Measurements from ENCODE around the gene LRRC74A. TPM values are rescaled to one million over a fixed set of nuclear protein-coding genes. Genes with fewer than 3 reads are reported as not detected.
A peak's percentile ranks its signal among the peaks of the same experiment; 100 is the strongest.

Gene LRRC74A
- total RNA-seq, 2 experiments from 2014 or later, result not detected

DNA sequence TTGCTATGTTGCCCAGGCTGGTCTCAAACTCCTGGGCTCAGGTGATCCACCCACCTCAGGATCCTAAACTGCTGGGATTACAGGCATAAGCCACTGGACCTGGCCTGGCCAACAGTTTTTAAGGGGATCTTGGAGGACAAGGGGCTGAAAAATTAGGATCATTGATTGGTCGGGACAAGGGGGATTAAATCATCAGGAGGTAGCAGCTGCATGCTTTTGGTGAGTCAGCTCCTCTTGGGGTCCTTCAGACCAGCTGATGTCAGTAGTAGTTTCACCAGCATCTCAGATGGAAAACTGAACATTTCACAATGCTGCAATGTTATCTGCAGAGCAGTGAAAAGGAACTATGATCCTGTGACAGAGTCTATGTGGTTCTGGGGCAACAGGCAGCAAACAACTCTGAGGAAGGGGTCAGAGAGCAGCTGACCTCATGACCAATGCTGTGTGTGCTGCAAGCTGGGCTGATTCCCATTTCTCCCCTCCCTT lies 6.3 kb downstream of the LRRC74A start:
- CTCF ChIA-PET, result interaction anchor here (0.5 kb wide), 1 partner anchor 43 kb away, joined by 4 read pairs; no protein-coding TSS in a partner anchor
- intact Hi-C loops (cut with micrococcal nuclease), result no loop called here

GRCh38 chr14:76833011-76833410 lies 6.8 kb downstream of the LRRC74A start:
- no peaks in the 10 kb centered on the region for H3K4me1 Mint-ChIP-seq (ENCODE audit: low read depth)
- no peaks in the 10 kb centered on the region for H3K9me3 Mint-ChIP-seq
- no peak overlapping the region for H3K4me3 Mint-ChIP-seq
- no peaks in the 10 kb centered on the region for H3K27me3 Mint-ChIP-seq (ENCODE audit: low read depth)
- CTCF ChIA-PET, result interaction anchor here (0.5 kb wide), 1 partner anchor 44 kb away, joined by 4 read pairs; no protein-coding TSS in a partner anchor
- no peak overlapping the region for H3K27ac Mint-ChIP-seq
- intact Hi-C loops (cut with micrococcal nuclease), result no loop called here
- no peak for DNase-seq
- no peaks in the 10 kb centered on the region for H3K36me3 Mint-ChIP-seq (ENCODE audit: low read depth)

More for the DNA sequence above, 6.3 kb downstream of the LRRC74A start:
- H3K4me1 Mint-ChIP-seq (ENCODE audit: low read depth), result no peaks in the 10 kb centered on the region
- no peaks in the 10 kb centered on the region for H3K9me3 Mint-ChIP-seq
- DNase-seq, result no peak
- no peak overlapping the region for H3K27ac Mint-ChIP-seq
- H3K36me3 Mint-ChIP-seq (ENCODE audit: low read depth), result no peaks in the 10 kb centered on the region
- H3K27me3 Mint-ChIP-seq (ENCODE audit: low read depth), result no peaks in the 10 kb centered on the region
- no peak overlapping the region for H3K4me3 Mint-ChIP-seq

- Mint-ChIP-seq H3K4me3 (no peak overlapping the region), H3K27ac (no peak overlapping the region), H3K36me3 (ENCODE audit: low read depth) (no peaks in the 10 kb centered on the region), H3K9me3 (no peaks in the 10 kb centered on the region), H3K4me1 (ENCODE audit: low read depth) (no peaks in the 10 kb centered on the region), H3K27me3 (ENCODE audit: low read depth) (no peaks in the 10 kb centered on the region)
- no peak for DNase-seq
- intact Hi-C loops (cut with micrococcal nuclease), result no loop called here
- CTCF ChIA-PET, result no interaction called here
Observed at GRCh38 chr14:76834241-76834661, 8.0 kb downstream of the LRRC74A start.

GRCh38 chr14:76836029-76836630 lies 9.9 kb downstream of the LRRC74A start:
- H3K4me1 Mint-ChIP-seq (ENCODE audit: low read depth), result no peaks in the 10 kb centered on the region
- intact Hi-C loops (cut with micrococcal nuclease), result no loop called here
- no peak for DNase-seq
- H3K27me3 Mint-ChIP-seq (ENCODE audit: low read depth), result no peaks in the 10 kb centered on the region
- CTCF ChIA-PET, result no interaction called here
- H3K9me3 Mint-ChIP-seq, result no peaks in the 10 kb centered on the region
- H3K36me3 Mint-ChIP-seq (ENCODE audit: low read depth), result no peaks in the 10 kb centered on the region
- H3K27ac Mint-ChIP-seq, result no peak overlapping the region
- H3K4me3 Mint-ChIP-seq, result no peak overlapping the region

- no peaks in the 10 kb centered on the region for H3K36me3 Mint-ChIP-seq (ENCODE audit: low read depth)
- H3K4me3 Mint-ChIP-seq, result no peak overlapping the region
- H3K9me3 Mint-ChIP-seq, result no peaks in the 10 kb centered on the region
- H3K4me1 Mint-ChIP-seq (ENCODE audit: low read depth), result no peaks in the 10 kb centered on the region
- DNase-seq, result no peak
- CTCF ChIA-PET, result no interaction called here
- no peak overlapping the region for H3K27ac Mint-ChIP-seq
- intact Hi-C loops (cut with micrococcal nuclease), result no loop called here
- no peaks in the 10 kb centered on the region for H3K27me3 Mint-ChIP-seq (ENCODE audit: low read depth)
Observed at GRCh38 chr14:76837524-76837923, 11.3 kb downstream of the LRRC74A start.

DNA sequence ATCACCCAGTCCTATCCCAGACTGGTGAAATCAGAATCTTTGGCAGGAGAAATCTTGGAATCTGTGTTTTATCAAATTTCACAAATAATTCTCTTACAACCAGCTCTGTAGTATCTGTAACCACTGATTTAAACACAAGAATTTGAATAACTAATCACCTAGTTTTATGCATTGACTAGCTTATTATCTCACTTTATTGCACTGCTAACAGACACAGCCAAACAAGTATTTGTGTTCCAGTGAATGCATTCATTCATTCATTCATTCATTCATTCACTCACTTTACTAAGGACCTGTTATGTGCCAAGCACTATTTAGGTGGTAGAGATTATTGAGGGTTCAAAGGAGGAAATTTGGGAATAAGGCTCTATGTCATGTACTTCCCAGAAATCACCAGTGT lies 16.2 kb downstream of the LRRC74A start:
- Mint-ChIP-seq H3K27me3 (ENCODE audit: low read depth) (no peaks in the 10 kb centered on the region), H3K4me3 (no peak overlapping the region), H3K4me1 (ENCODE audit: low read depth) (peaks cover 8% of the 10 kb centered on the region), H3K27ac (no peak overlapping the region), H3K36me3 (ENCODE audit: low read depth) (no peaks in the 10 kb centered on the region), H3K9me3 (no peaks in the 10 kb centered on the region)
- no peak for DNase-seq
- intact Hi-C loops (cut with micrococcal nuclease), result no loop called here
- CTCF ChIA-PET, result interaction anchor here (1.0 to 1.2 kb wide), 3 partner anchors 33 to 226 kb away, joined by 3 read pairs; no protein-coding TSS in a partner anchor

DNA sequence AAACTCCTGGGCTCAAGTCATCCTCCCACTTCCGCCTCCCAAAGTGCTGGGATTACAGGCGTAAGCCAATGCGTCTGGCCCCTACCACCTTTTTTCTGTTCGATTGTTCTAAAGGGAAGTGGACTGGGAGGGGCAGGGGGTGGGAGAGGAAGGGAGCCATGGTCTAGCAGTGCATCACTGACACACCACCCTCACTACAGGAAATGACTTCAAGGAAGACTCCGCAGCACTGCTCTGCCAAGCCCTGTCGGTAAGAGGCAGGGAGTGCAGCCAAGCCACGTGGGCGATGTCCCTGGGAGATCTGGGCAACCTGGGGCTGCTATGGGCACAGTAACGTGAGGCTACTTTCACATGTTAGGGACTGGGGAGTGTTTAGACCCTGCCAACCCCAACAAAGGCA lies 18.0 kb downstream of the LRRC74A start:
- intact Hi-C loops (cut with micrococcal nuclease), result loop anchor here (1.0 kb wide), 1 partner anchor 31 kb away; no protein-coding TSS in a partner anchor
- CTCF ChIA-PET, result interaction anchor here (1.3 kb wide), 1 partner anchor 29 kb away, joined by 3 read pairs; no protein-coding TSS in a partner anchor
- H3K36me3 Mint-ChIP-seq (ENCODE audit: low read depth), result no peaks in the 10 kb centered on the region

DNA sequence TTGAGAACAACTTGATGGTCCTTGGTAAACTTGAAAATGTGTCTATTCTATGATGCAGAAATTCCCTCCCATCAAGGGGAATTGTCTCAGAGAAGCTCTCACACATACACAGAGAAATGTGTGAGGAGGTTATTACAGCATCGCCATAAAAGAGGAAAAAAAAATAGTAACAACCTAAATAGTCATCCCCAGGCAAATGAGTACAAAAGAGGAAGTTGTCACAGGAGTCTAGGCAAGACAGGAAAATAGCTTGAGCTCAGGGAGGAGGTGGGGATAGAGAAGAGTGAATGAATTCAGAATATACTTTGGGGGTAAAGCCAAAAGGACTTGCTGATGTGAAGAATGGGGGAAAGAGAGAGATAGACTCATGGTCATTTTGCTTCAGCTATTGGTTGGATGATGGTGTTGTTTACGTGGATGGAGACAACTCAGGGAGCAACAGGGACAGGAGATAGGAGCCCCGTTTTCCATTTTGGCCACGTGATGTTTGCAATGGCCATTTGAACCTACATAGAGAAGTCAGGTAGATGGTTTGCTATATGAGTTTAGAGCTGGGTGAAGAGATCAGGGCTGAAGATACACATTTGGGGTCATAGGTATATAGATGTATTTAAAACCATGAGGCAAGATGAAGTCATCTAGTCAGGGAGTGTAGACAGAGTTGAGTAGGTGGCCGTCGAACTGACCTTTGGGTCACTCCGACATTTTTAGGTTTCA lies 20.3 kb downstream of the LRRC74A start:
- no peak overlapping the region for H3K4me3 Mint-ChIP-seq
- no peaks in the 10 kb centered on the region for H3K27me3 Mint-ChIP-seq (ENCODE audit: low read depth)
- H3K36me3 Mint-ChIP-seq (ENCODE audit: low read depth), result no peaks in the 10 kb centered on the region
- CTCF ChIA-PET, result interaction anchor here (0.8 to 1.6 kb wide), 3 partner anchors 29 to 135 kb away, joined by 3 to 7 read pairs (median 5); no protein-coding TSS in a partner anchor
- peaks cover 8% of the 10 kb centered on the region for H3K4me1 Mint-ChIP-seq (ENCODE audit: low read depth)
- no peak for DNase-seq
- no peaks in the 10 kb centered on the region for H3K9me3 Mint-ChIP-seq
- no peak overlapping the region for H3K27ac Mint-ChIP-seq
- intact Hi-C loops (cut with micrococcal nuclease), result no loop called here

More for the DNA sequence above, 18.0 kb downstream of the LRRC74A start:
- peaks cover 8% of the 10 kb centered on the region for H3K4me1 Mint-ChIP-seq (ENCODE audit: low read depth)
- peak; percentile 86 for DNase-seq
- no peaks in the 10 kb centered on the region for H3K27me3 Mint-ChIP-seq (ENCODE audit: low read depth)
- no peaks in the 10 kb centered on the region for H3K9me3 Mint-ChIP-seq
- H3K4me3 Mint-ChIP-seq, result peak overlapping the region; percentile 32
- H3K27ac Mint-ChIP-seq, result peak overlapping the region; percentile 72

- H3K36me3 Mint-ChIP-seq (ENCODE audit: low read depth), result no peaks in the 10 kb centered on the region
- CTCF ChIA-PET, result interaction anchor here (0.6 to 1.1 kb wide), 3 partner anchors 20 to 220 kb away, joined by 3 read pairs; no protein-coding TSS in a partner anchor
Observed at GRCh38 chr14:76848879-76849278, 22.7 kb downstream of the LRRC74A start.

GRCh38 chr14:76855066-76855465 lies 28.9 kb downstream of the LRRC74A start:
- H3K4me3 Mint-ChIP-seq, result no peak overlapping the region
- CTCF ChIA-PET, result interaction anchor here (1.0 to 1.5 kb wide), 2 partner anchors 31 to 216 kb away, joined by 4 to 6 read pairs; no protein-coding TSS in a partner anchor
- no peaks in the 10 kb centered on the region for H3K36me3 Mint-ChIP-seq (ENCODE audit: low read depth)
- H3K4me1 Mint-ChIP-seq (ENCODE audit: low read depth), result no peaks in the 10 kb centered on the region
- H3K27me3 Mint-ChIP-seq (ENCODE audit: low read depth), result no peaks in the 10 kb centered on the region
- intact Hi-C loops (cut with micrococcal nuclease), result no loop called here
- H3K27ac Mint-ChIP-seq, result no peak overlapping the region
- H3K9me3 Mint-ChIP-seq, result no peaks in the 10 kb centered on the region
- DNase-seq, result no peak

More at GRCh38 chr14:76848879-76849278, 22.7 kb downstream of the LRRC74A start:
- peaks cover 8% of the 10 kb centered on the region for H3K4me1 Mint-ChIP-seq (ENCODE audit: low read depth)
- no peaks in the 10 kb centered on the region for H3K9me3 Mint-ChIP-seq
- no peaks in the 10 kb centered on the region for H3K27me3 Mint-ChIP-seq (ENCODE audit: low read depth)
- no peak overlapping the region for H3K27ac Mint-ChIP-seq
- H3K4me3 Mint-ChIP-seq, result no peak overlapping the region
- DNase-seq, result no peak
- intact Hi-C loops (cut with micrococcal nuclease), result no loop called here

DNA sequence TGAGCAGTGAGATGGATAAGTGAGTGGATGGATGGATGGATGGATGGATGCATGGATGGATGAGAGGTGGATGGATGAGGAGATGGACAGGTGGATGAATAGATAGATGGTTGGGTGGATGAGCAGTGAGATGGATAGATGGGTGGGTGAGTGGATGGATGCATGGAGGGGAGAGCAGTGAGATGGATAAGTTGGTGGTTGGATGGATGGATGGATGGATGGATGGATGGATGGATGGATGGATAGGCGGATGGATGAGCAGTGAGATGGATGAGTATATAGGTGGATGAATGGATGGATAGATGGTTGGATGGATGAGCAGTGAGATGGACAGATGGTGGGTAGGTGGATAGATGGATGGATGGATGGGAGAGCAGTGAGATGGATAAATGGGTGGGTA lies 30.6 kb downstream of the LRRC74A start:
- intact Hi-C loops (cut with micrococcal nuclease), result no loop called here
- Mint-ChIP-seq H3K27ac (no peak overlapping the region), H3K4me1 (ENCODE audit: low read depth) (no peaks in the 10 kb centered on the region), H3K4me3 (no peak overlapping the region), H3K27me3 (ENCODE audit: low read depth) (no peaks in the 10 kb centered on the region), H3K9me3 (no peaks in the 10 kb centered on the region), H3K36me3 (ENCODE audit: low read depth) (no peaks in the 10 kb centered on the region)
- no peak for DNase-seq
- CTCF ChIA-PET, result interaction anchor here (1.5 kb wide), 1 partner anchor 214 kb away, joined by 6 read pairs; no protein-coding TSS in a partner anchor

DNA sequence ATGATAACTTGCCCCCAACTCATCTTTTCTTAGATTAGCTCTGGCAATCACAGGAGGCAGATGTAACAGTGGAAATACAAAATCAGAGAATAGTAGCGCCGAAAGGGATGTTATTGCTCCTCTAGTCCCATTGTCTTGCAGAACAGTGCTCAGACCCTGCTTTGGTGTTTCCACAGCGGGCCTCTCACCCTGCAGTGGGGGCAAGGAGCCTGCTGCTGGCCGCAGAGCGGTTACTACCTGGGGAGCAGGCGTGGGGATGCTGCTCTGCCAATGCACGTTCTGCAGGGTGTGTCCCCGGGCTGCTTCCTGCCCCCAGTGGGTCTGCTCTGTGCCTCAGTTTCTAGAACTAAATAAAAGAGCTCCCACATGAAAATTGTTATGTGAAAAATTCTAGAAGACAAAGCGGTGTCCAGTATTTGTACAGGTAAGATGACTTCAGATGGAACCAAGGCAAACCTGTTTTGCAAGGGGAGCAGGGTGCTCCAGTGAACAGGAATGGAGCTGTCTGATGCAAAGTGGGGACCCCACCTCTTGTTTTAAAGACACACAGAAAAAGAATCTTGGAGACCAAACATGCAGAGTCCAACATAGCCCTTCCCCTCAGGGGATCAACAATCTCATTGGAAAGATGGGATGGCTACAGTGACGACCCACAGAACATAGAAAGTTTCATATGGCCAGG lies 35.5 kb downstream of the LRRC74A start:
- Mint-ChIP-seq H3K4me3 (no peak overlapping the region), H3K27me3 (ENCODE audit: low read depth) (no peaks in the 10 kb centered on the region), H3K4me1 (ENCODE audit: low read depth) (peaks cover 21% of the 10 kb centered on the region), H3K36me3 (ENCODE audit: low read depth) (no peaks in the 10 kb centered on the region), H3K27ac (no peak overlapping the region), H3K9me3 (no peaks in the 10 kb centered on the region)
- no peak for DNase-seq
- CTCF ChIA-PET, result interaction anchor here (1.0 to 1.8 kb wide), 4 partner anchors 11 to 228 kb away, joined by 3 to 8 read pairs (median 6); no protein-coding TSS in a partner anchor
- intact Hi-C loops (cut with micrococcal nuclease), result no loop called here
